ENCODE results near the gene RGS7.

Gene RGS7

GRCh38 chr1:240968864-240969263, 388.1 kb downstream of the RGS7 start:
- no peak for DNase-seq

- no peak for DNase-seq
These were observed 389.8 kb downstream of the RGS7 start for GRCh38 chr1:240967070-240967724.

- no peak for DNase-seq
These were observed 391.4 kb downstream of the RGS7 start for GRCh38 chr1:240965581-240966091.

DNA sequence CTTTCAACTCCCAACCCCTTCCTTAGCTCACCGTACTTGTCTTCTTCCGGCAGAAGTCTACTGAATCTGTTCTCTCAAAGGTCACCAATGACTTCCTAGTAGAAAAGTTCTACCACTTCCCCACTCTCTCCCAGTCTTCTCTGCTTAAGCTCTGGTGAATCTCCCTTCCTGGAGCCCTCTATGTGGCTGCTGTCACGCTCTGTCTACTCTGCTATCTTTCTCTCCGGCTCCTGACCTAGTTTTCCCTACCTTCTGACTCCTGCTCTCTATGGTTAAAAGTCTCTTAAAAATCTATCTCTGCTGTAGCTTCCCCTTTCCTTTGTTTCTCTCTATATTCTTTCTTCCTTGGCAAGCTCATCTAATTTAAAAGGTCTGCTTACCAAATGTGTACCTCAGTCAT, 394.9 kb downstream of the RGS7 start:
- DNase-seq = no peak

GRCh38 chr1:240956424-240956823, 400.6 kb downstream of the RGS7 start:
- DNase-seq = no peak

- DNase-seq = no peak
These were observed 401.0 kb downstream of the RGS7 start for GRCh38 chr1:240956020-240956419.

DNA sequence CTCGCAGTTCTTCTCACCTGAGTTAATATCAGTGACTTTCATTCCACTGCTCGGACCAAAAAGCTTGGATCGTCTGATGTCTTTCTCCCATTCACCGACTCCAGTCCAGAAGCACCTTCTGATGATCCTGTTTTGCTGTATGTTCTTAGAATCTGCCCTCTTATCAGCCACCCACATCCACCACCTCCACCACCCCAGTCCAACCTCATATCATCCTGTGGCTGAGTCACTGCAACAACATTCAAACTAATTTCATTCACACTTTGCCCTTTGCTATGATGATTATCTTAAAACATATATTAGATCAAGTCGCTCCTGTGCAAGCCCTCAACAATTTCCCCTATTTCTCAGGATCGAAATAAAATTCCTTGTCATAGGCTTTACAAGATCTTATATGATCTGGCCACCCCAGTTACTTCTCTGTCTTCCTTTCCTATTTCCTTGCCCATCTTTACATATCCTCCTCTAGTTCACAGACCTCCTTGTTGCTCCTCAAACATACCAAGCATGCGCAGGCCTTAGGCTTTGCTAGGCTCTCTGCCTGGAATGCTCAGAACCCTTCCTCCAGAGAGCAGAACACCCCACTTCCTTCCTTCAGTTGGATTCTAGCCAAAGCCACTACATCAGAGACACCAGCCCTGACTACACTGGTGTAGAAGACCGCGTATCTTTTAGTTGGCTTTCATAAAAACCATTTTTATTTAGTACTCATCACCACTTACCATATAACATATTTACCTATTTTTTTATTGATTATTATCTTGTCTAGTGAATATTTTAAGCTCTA, 409.4 kb downstream of the RGS7 start:
- no peak for DNase-seq

- DNase-seq = no peak
These were observed 410.1 kb downstream of the RGS7 start for GRCh38 chr1:240946926-240947325.

- DNase-seq = no peak
These were observed 414.1 kb downstream of the RGS7 start for GRCh38 chr1:240942901-240943300.

DNA sequence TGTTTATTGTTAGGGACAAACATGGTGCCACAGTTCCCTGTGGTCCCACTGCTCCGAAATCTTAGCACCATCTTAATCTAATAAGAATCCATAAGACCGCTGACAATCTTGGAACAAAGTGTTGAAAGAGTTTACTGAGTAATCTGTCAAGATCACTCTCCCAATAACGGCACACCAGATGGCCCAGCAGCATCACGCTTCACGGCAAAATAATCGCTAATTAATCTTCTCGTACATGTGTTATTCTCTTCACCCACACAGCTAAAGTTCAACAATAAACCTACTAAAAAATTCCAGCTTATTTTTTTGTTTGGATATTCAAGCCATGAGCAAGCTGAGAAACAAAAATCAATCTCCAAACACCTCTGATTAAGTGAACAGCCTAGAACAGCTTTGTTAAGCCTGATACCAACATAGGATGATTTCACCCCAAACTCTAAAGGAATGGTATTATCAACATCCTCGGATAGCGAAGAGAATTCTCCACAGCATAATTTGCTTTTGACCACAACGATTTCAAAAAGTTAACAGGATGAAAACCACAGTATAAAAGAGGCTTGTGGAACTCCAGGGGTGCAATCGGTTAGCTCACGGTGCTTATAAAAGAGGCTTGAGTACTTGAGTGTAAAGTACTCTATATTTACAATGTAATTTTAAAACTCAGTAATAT, 415.2 kb downstream of the RGS7 start:
- no peak for DNase-seq

GRCh38 chr1:240936911-240937668, 419.9 kb downstream of the RGS7 start:
- DNase-seq = no peak

DNA sequence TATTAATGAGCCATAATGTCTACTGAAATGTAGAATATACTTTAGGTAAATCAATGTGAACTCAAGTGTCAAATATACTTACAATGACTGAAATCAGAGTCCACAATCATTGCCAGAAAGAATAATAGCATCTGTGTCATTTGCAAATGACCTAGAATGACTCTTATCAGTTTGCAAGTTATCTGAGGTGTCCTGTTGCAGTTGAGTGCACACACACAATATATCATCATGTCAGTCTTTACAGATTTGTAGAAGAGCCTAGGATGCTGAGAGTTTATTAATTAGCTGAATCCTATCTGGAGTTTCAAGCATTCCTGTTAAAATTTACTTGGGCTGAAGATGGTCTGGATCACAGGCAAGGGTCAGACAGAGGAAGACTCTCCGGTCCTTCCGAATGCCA, 421.1 kb downstream of the RGS7 start:
- DNase-seq = no peak

DNA sequence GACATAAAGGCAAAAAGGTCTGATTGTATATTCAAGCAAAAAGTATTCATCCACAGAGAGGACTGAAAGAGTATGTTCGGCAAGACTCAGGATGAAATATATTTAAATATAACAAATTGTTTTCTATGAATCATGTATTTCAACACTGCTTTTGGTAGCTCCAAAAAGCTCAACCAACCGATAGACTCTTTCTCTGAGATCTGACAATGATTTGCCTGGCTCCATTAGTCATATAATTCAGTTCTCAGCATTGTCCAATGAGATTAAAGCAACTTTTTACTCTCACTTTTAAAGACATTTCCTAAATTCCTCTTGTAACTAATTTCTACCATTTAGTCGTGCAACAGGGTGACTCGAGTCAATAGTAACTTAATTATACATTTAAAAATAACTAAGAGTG, 426.0 kb downstream of the RGS7 start:
- no peak for DNase-seq

GRCh38 chr1:240928265-240928664, 428.7 kb downstream of the RGS7 start:
- no peak for DNase-seq

DNA sequence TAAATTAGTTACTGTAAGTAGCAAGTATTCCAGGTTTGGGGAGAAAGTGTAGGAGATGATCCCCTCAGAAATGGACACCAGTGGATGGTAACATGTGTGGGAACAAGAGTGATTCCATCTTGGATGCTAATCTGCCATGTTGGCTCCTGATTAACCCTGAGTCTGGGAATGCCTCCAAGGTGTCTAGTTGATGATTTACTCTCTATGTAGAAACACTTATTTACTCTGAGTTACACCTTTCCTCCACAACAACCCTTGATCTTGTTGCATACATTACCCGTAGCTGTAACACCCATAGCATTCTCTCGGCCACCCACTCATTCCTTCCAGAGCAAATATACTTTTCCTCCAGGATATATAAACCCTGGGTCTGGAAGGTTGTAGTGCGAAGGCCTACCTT, 429.2 kb downstream of the RGS7 start:
- DNase-seq = no peak

DNA sequence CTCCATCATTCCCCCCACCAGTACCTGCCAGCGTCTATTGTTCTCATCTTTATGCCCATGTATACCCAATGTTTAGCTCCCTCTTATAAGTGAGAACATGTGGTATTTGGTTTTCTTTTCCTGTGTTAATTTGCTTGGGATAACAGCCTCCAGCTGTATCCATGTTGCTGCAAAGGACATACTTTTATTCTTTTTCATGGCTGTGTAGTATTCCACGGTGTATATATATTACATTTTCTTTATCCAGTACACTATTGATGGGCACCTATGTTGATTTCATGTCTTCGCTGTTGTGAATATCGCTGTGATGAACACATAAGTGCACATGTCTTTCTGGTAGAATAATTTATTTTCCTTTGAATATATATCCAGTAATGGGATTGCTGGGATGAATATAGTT, 431.7 kb downstream of the RGS7 start:
- no peak for DNase-seq

GRCh38 chr1:240917976-240918375, 439.0 kb downstream of the RGS7 start:
- no peak for DNase-seq

DNA sequence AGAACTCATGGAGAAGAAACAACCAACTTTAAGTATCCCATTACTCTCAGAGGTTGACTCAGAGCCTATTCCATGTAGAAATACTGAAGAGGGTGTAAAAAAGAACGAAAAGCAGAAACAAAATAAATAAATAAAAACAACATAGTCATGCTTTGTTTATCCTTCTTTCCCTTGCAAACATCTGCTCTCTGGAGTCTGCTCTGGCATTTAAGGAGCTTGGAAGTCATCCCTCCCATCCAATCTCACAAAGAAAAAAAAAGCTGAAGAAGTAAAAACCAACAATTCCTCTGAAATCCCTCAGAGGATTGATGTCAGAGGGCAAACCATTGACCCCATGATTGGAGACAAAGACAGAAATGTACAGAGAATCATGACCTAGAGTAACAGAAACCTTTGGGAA, 442.5 kb downstream of the RGS7 start:
- DNase-seq = no peak

- DNase-seq = no peak
These were observed 444.2 kb downstream of the RGS7 start for GRCh38 chr1:240912821-240913220.

- no peak for DNase-seq
These were observed 447.1 kb downstream of the RGS7 start for GRCh38 chr1:240909701-240910457.

GRCh38 chr1:240906477-240906876, 450.5 kb downstream of the RGS7 start:
- DNase-seq = no peak

DNA sequence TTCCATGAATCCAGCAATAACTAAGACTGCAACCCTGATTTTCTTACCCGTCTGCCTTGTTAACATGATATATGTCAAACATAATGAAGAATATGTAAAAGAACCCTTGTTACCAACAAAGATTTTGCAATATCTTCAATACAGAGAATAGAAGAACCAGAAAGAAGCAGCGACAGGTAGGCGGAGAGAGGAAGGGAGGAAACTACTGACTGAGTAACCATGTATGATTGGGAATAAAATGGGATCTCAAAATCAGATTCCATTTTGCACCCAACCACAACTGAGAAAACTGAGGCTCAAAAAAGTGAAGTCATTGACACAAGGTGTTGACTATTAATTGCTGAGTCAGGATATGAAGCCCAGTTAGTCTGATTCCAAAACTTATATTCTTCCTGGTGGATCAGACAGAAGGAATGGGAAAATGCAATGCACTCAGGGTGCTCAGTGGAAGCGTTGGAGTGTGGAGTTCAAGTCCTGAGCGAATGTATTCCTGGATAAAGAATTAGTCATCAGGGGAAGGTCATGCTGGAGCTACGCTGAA, 451.7 kb downstream of the RGS7 start:
- no peak for DNase-seq
